ENCODE data around the gene MLYCD.

MLYCD gene

GRCh38 chr16:83958137-83958845 lies 59.4 kb downstream of the MLYCD start:
- DNase-seq, result no peak

GRCh38 chr16:83958846-83959565 lies 60.1 kb downstream of the MLYCD start:
- no peak for DNase-seq

GRCh38 chr16:83959656-83960434 lies 60.9 kb downstream of the MLYCD start:
- DNase-seq, result no peak

DNA sequence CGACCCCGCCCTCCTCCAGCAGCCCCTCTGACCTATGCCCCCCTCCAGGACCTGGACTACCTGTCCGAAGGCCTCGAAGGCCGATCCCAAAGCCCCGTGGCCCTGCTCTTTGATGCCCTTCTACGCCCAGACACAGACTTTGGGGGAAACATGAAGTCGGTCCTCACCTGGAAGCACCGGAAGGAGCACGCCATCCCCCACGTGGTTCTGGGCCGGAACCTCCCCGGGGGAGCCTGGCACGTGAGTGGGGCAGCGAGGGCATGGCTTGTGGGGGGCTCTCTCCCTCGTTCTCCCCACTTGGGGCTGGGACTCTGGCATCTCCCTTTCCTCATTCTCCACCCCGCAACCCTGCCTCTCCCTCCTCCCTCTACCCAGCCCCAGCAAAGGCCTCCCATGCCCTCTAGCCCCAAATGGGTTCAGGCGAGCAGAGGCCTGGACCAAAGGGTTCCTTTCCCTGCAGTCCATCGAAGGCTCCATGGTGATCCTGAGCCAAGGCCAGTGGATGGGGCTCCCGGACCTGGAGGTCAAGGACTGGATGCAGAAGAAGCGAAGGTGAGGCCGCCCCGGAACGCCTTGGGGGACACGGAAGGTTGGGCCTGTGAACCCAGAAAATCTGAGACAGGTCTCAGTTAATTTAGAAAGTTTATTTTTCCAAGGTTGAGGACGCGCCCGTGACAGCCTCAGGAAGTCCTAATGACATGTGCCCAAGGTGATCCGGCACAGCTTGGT lies 61.8 kb downstream of the MLYCD start:
- no peak for DNase-seq

DNA sequence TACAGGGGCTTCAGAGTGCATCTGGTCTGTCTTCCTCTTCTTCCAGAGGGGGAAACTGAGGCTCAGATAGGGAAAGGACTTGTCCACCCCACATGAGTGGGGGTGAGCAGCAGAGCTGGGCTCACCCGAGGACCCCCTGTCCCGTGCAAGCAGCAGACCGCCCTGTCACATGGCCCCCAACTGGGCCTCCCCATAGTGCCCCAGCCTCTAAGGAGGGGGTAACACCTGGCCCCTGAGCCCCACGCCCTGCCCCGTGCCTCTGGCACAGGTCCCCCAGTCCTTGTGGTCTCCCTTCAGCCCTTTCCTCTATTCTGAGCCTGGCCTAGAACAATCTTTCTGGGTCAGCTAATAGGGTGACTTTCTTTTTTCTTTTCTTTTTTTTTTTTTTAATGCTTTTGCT lies 62.7 kb downstream of the MLYCD start:
- no peak for DNase-seq

- no peak for DNase-seq
Measured at GRCh38 chr16:83963277-83964119, 64.6 kb downstream of the MLYCD start.

DNA sequence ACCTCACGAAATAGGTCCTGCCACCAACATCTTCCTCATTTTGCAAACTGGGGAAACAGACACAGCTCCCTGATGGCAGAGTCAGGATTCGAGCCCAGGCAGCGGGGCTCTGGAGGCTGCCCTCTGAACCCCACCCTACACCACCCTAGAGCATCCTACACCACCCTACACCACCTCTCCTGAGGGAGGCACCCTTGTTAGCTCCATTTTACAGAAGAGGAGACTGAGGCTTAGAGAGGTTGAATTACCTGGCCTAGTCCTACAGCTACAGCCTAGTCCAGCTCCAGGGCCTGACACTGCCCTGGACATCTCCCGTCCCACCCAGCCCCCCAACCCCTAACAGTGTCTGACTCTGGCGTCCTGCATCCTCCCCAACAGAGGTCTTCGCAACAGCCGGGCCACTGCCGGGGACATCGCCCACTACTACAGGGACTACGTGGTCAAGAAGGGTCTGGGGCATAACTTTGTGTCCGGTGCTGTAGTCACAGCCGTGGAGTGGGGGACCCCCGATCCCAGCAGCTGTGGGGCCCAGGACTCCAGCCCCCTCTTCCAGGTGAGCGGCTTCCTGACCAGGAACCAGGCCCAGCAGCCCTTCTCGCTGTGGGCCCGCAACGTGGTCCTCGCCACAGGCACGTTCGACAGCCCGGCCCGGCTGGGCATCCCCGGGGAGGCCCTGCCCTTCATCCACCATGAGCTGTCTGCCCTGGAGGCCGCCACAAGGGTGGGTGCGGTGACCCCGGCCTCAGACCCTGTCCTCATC lies 65.9 kb downstream of the MLYCD start:
- DNase-seq, result no peak

GRCh38 chr16:83965444-83966152 lies 66.7 kb downstream of the MLYCD start:
- DNase-seq, result no peak

GRCh38 chr16:83966153-83966696 lies 67.3 kb downstream of the MLYCD start:
- no peak for DNase-seq

DNA sequence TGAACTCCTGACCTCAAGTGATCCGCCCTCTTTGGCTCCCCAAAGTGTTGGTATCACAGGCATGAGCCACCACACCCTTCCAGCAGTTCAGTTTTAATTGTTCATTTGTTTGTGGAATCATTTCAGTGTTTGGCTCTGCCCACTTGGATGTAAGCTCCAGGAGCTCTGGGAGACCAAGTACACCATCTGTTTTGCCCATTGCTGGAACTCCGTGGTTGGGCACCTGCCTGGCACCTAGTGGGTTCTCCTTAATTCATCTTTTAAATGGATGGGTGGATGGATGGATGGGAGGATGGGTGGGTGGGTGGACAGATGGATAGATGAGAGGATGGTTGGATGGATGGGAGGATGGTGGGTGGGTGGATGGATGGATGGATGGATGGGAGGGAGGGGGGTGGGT lies 68.2 kb downstream of the MLYCD start:
- no peak for DNase-seq

GRCh38 chr16:83967838-83968305 lies 69.0 kb downstream of the MLYCD start, which contains the start of gene NECAB2:
Gene NECAB2 (plus strand): TSS chr16:83968244. CDS start chr16:83968649, 405 bp downstream.
- DNase-seq, result no peak

DNA sequence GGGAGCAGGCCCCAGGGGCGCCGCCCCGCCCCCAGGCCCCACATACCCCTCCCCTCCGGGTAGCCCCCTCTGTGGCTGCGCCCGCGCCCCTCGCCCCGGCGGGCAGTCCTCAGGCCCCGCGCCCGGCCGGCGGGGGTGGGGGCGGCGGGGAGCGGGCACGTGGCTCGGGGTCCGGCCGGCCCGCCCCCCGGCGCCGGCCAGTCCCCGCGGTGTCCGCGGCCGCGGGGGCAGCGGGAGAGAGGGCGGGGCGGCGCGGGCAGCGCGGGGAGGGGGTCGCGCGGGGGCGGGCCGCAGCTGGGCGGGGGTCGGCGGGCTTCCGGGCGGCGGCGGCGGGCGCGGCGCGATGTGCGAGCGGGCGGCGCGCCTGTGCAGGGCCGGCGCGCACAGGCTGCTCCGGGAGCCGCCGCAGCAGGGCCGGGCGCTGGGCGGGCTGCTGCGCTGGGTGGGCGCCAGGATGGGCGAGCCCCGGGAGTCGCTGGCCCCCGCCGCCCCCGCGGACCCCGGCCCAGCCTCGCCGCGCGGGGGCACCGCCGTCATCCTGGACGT lies 69.5 kb downstream of the MLYCD start:
- no peak for DNase-seq

DNA sequence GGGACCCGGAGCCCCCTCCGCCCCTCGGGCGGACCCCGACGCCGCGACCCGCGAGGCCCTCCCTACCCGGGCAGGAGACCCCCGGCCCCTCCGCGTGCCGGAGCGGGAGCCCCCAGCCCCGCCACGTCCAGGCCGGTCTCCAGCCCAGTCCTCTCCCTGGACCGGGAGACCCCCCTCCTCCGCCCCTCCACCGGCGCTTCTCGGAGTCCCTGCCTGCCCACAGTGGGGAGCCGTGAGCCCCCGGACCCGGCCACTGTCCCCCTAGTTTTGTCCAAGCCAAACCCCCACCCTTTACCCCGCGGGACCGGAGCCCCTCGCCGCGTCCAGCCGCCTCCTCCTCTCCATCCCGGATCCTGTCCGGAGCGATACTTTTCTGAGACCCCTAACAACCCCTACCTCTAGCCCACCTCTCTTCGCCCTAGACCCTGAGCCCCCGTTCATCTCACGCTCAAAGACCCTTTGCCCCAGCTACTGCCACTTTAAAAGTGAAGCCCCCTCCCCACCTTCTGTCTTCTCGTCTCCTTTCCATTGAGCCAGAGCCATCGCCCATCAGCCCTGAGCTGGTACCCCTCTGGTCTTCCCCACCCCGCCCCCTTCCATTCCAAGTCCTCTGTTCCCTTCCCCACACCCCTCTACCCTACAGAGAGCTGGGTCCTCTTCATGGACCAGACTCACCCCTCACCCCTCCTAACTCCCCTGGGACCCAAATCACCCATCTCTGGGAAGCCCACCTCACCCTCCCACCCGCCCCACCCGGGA lies 70.2 kb downstream of the MLYCD start:
- no peak for DNase-seq

GRCh38 chr16:83969771-83970429 lies 71.0 kb downstream of the MLYCD start:
- DNase-seq, result no peak

- DNase-seq, result no peak
Measured at GRCh38 chr16:83970430-83970815, 71.5 kb downstream of the MLYCD start.

DNA sequence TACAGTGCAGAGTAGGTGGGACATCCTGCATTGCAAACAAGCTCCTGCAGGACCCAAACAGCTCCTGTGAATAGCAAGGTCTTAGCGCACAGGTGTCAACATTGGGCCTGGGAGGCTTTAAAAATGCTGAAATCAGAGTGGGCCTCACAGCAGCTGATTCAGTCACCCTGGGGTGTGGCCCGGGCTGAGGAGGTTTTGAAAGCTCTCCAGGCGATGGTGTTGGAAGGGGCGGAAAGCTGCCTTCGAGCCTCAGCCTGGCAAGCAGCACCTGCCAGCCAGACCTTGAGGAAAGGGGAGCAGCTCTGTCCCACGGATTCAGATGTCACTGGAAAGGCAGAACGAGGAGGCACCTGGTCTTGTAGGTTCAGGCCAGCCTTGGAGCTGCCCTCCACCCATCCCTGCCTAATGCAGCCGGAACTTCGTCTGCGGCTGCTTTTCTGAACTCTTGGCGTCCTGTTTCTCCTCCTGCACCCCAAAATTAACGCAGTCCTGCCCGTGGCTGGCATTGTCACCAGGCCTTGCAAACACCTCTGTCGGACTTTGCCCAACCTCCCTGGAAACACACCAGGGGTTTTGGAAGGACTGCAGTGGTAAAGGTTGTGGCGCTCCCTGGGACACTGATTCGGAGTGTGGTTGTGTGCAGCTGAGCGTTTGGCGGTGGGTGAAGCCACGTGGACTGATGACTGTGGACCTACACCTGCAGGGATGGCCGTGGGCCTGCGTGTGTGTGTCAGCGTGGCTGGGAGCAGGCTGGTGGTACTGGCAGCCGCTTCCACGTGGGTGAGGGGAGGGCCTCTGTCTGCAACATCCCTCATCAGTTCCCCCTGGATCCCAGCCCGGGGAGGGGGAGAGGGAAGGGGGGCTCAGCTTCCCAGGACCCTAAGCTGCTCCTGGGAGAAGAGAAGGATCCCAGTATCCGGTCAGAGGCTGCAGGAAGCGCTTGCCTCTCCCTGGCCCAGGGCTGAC lies 72.5 kb downstream of the MLYCD start:
- no peak for DNase-seq
